H1 (cell line): ENCODE data around the gene CFAP74. TPM values are rescaled to one million over a fixed set of nuclear protein-coding genes. Genes with fewer than 3 reads are reported as not detected.

ENCODE experiments used
- CHD7 ChIP-seq: fragments of 300-600 bp; sonication (generic); IDR thresholded peaks from 2 replicates; pipeline ENCODE4 v1.7.1; 2012; ENCODE audit warnings: low read length, moderate library complexity, mild to moderate bottlenecking, inconsistent platforms; ENCODE audit not compliant: insufficient replicate concordance
- USF2 ChIP-seq: IDR thresholded peaks from 2 replicates; pipeline ENCODE4 v1.6.1; 2011; ENCODE audit warnings: low read length, improper control_type of control experiment
- polyA plus RNA-seq, 7 experiments: library from polyadenylated mRNA; depleted of rRNA in 3 of 7; stranded (reverse) in 5 of 7; unstranded in 2 of 7; fragments of >200 nt in 5 of 7; fragments of 200-250 nt in 2 of 7; gene quantifications; 1 replicate in 5 of 7; 2 replicates in 1 of 7; 4 replicates in 1 of 7; pipeline versions ENCODE4 v1.2.1 to v1.2.3, GENCODE V29; 2011 to 2013; ENCODE audit warnings: missing spikeins in 2 of 7, mixed read lengths in 2 of 7
- total RNA-seq: library from RNA; stranded (reverse); fragmentation: NEBNext Ultra II Directional; extraction: Animal tissue kit (Norgen Biotek cat#: 25700); gene quantifications from 2 replicates; pipeline ENCODE4 v1.2.1, GENCODE V29; 2021

Gene CFAP74
- total and polyA plus RNA-seq, 2 of the 8 experiments (the other 6 are each of a cell fraction or from before 2014, with no cell fraction given): 0.09 to 0.20 TPM

GRCh38 chr1:1910033-1910465, 93.5 kb downstream of the CFAP74 start (continued):
- TF ChIP-seq CHD7 (no peak), USF2 (no peak)
- TF ChIP-seq, all 59 proteins: peak for 0
